Mesothelial cell of epicardium (in vitro differentiated cells): ENCODE measurements around the gene TANGO2. TPM values are rescaled to one million over a fixed set of nuclear protein-coding genes. Genes with fewer than 3 reads are reported as not detected.

ENCODE experiments used
- DNase-seq, 2 experiments: peaks; one replicate each; pipeline ENCODE4 v3.0.0; 2021; ENCODE audit warnings: low spot score in 2 of 2; ENCODE audit not compliant: unreplicated experiment in 2 of 2
- H3K27ac Mint-ChIP-seq: 2 replicates; pipeline ENCODE4 v1.8.0; 2021; ENCODE audit warnings: mixed read lengths
- H3K27me3 Mint-ChIP-seq: 2 replicates; pipeline ENCODE4 v1.8.0; 2021; ENCODE audit warnings: low read depth, mixed read lengths
- H3K36me3 Mint-ChIP-seq: 2 replicates; pipeline ENCODE4 v1.8.0; 2021; ENCODE audit warnings: mixed read lengths
- H3K4me1 Mint-ChIP-seq: 2 replicates; pipeline ENCODE4 v1.8.0; 2021; ENCODE audit warnings: mixed read lengths
- H3K4me3 Mint-ChIP-seq: 2 replicates; pipeline ENCODE4 v1.8.0; 2021; ENCODE audit warnings: mild to moderate bottlenecking, moderate library complexity, mixed read lengths
- H3K9me3 Mint-ChIP-seq: 2 replicates; pipeline ENCODE4 v1.8.0; 2021; ENCODE audit warnings: mixed read lengths
- CTCF ChIP-seq: fragments of 200-600 bp; sonication (generic); IDR thresholded peaks from one replicate; pipeline ENCODE4 v1.5.0; 2021; ENCODE audit warnings: antibody characterized with exemption; ENCODE audit not compliant: unreplicated experiment
- total RNA-seq: library from RNA; stranded (reverse); gene quantifications from 3 replicates; pipeline ENCODE4 v1.2.1, GENCODE V29; 2021

The TANGO2 gene
- total RNA-seq, 1 donor from 2014 or later, result 15.6 TPM

- Mint-ChIP-seq H3K4me1 (no peaks in the 10 kb centered on the region), H3K36me3 (no peaks in the 10 kb centered on the region), H3K27me3 (no peaks in the 10 kb centered on the region), H3K9me3 (no peaks in the 10 kb centered on the region), H3K4me3 (no peak overlapping the region), H3K27ac (no peak overlapping the region)
- no peak for DNase-seq
- no peak for TF ChIP-seq CTCF
These were observed 15.2 kb downstream of the TANGO2 start for GRCh38 chr22:20036084-20036482.

GRCh38 chr22:20036535-20037392, 15.9 kb downstream of the TANGO2 start:
- Mint-ChIP-seq H3K27ac (no peak overlapping the region), H3K36me3 (no peaks in the 10 kb centered on the region), H3K4me3 (no peak overlapping the region), H3K9me3 (no peaks in the 10 kb centered on the region), H3K4me1 (no peaks in the 10 kb centered on the region), H3K27me3 (no peaks in the 10 kb centered on the region)
- no peak for TF ChIP-seq CTCF
- no peak for DNase-seq

- H3K4me1 Mint-ChIP-seq, result no peaks in the 10 kb centered on the region
- no peaks in the 10 kb centered on the region for H3K27me3 Mint-ChIP-seq
- no peaks in the 10 kb centered on the region for H3K36me3 Mint-ChIP-seq
These were observed 16.5 kb downstream of the TANGO2 start for GRCh38 chr22:20037419-20037818.

GRCh38 chr22:20038574-20038973, 17.7 kb downstream of the TANGO2 start:
- Mint-ChIP-seq H3K27me3 (no peaks in the 10 kb centered on the region), H3K4me3 (no peak overlapping the region), H3K9me3 (no peaks in the 10 kb centered on the region), H3K4me1 (no peaks in the 10 kb centered on the region), H3K36me3 (peaks cover 3% of the 10 kb centered on the region), H3K27ac (no peak overlapping the region)
- DNase-seq, result no peak
- no peak for TF ChIP-seq CTCF

More at GRCh38 chr22:20037419-20037818, 16.5 kb downstream of the TANGO2 start:
- TF ChIP-seq CTCF, result no peak
- no peak for DNase-seq
- no peak overlapping the region for H3K27ac Mint-ChIP-seq
- H3K4me3 Mint-ChIP-seq, result no peak overlapping the region
- H3K9me3 Mint-ChIP-seq, result no peaks in the 10 kb centered on the region

GRCh38 chr22:20039683-20040325, 18.9 kb downstream of the TANGO2 start:
- peaks cover 5% of the 10 kb centered on the region for H3K36me3 Mint-ChIP-seq
- no peak for DNase-seq
- no peaks in the 10 kb centered on the region for H3K27me3 Mint-ChIP-seq
- H3K4me1 Mint-ChIP-seq, result no peaks in the 10 kb centered on the region
- no peaks in the 10 kb centered on the region for H3K9me3 Mint-ChIP-seq
- no peak overlapping the region for H3K4me3 Mint-ChIP-seq
- no peak overlapping the region for H3K27ac Mint-ChIP-seq
- no peak for TF ChIP-seq CTCF
